Fibroblast of pulmonary artery (primary cell): ENCODE results near the gene GAB2.

ENCODE experiments used
- DNase-seq: peaks from one replicate; pipeline ENCODE4 v3.0.0-alpha.2; 2010; ENCODE audit warnings: low read depth
- H3K4me3 ChIP-seq: replicated peaks from 2 replicates; pipeline ENCODE4 v1.5.1; 2011; ENCODE audit warnings: low read depth, mild to moderate bottlenecking, control low read depth, low read length, moderate library complexity
- CTCF ChIP-seq: IDR thresholded peaks from 2 replicates; pipeline ENCODE4 v1.5.1; 2011; ENCODE audit warnings: mild to moderate bottlenecking, control low read depth, low read length, inconsistent platforms; ENCODE audit errors: missing control alignments

GAB2 gene

GRCh38 chr11:78351979-78352841, 65.4 kb downstream of the GAB2 start:
- TF ChIP-seq CTCF = no peak
- H3K4me3 ChIP-seq = no peak overlapping the region
- no peak for DNase-seq

DNA sequence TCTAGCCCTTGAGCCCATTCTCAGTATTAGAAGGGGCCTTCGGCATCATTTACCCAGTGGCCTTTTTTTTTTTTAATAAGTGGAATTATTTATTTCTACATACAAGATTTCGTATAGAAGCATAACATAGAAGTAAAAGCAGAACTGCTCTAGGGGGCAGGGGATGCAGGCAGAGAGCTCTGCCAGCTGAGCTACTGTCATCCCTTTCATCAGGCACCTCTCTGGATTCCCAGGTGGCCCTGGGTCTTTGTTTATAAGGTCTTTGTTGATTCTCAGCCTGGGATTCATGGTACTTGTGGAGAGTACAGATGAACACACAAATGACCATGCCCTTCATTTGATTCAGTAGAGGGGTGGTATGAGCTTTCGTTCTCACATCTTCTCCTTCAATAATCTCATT, 66.4 kb downstream of the GAB2 start:
- no peak for TF ChIP-seq CTCF
- peak overlapping the region; percentile 34 for H3K4me3 ChIP-seq
- no peak for DNase-seq

- DNase-seq = peak; percentile 76
- H3K4me3 ChIP-seq = peak overlapping the region; percentile 34
- TF ChIP-seq CTCF = no peak
Measured at GRCh38 chr11:78350646-78351165, 66.9 kb downstream of the GAB2 start.

GRCh38 chr11:78350091-78350645, 67.5 kb downstream of the GAB2 start:
- peak; percentile 65 for DNase-seq
- TF ChIP-seq CTCF = no peak
- peak overlapping the region; percentile 34 for H3K4me3 ChIP-seq

DNA sequence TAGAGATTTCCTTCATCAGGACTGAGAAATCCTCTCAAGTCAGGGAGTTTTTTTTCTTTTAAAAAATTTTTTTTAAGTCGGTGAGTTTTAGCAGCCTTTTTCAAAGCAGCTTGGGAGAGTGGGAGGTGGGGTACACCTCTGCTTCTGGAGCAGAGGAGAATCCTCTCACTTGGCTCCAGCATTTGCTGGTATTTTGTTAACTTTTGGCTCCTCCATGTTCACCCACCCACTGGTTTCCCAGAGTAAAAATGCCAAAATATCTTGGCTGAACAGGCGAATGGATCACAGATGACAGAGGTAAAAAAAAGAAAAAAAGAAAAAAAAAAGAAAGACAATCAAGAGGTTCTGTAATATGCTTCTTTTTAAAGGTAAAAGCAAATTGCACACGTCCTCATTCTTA, 68.0 kb downstream of the GAB2 start:
- H3K4me3 ChIP-seq = no peak overlapping the region
- peak; percentile 44 for DNase-seq
- TF ChIP-seq CTCF = no peak

GRCh38 chr11:78349114-78349513, 68.5 kb downstream of the GAB2 start:
- no peak for DNase-seq
- TF ChIP-seq CTCF = no peak
- no peak overlapping the region for H3K4me3 ChIP-seq

DNA sequence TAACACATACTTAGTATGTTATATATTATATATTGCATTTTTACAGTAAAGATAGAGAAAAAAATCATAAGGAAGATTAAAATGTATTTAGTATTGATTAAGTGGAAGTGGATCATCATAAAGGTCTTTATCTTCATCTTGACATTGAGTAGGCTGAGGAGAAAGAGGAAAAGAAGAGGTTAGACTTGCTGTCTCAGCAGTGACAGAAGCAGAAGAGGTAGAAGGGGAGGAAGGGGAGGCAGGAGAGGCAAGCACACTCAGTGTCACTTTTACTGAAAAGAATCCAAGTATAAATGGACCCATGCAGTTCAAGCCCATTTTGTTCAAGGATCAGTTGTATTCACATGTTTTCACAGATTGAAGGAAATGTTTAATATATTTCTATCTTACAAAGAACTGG, 69.7 kb downstream of the GAB2 start:
- no peak for TF ChIP-seq CTCF

More for the DNA sequence above, 69.7 kb downstream of the GAB2 start:
- H3K4me3 ChIP-seq = no peak overlapping the region
- no peak for DNase-seq
